Right renal pelvis (tissue), 4 donors: Measurements from ENCODE around the gene SLC35F4. TPM values are rescaled to one million over a fixed set of nuclear protein-coding genes. Genes with fewer than 3 reads are reported as not detected.

Source experiments
- DNase-seq, 4 donors: peaks; one replicate each; pipeline ENCODE4 v3.0.0-alpha.2; 2013; ENCODE audit warnings: low read depth in 4 of 4, low spot score in 3 of 4, missing footprints in 1 of 4
- polyA plus RNA-seq, 4 donors: library from polyadenylated mRNA; unstranded; fragments of 120-200 nt; gene quantifications; one replicate each; pipeline ENCODE4 v1.2.1, GENCODE V29; 2013; ENCODE audit not compliant: insufficient read length in 4 of 4

The SLC35F4 gene
- polyA plus RNA-seq, 4 donors, result 2.8 to 3.3 (median 3.2) TPM

DNA sequence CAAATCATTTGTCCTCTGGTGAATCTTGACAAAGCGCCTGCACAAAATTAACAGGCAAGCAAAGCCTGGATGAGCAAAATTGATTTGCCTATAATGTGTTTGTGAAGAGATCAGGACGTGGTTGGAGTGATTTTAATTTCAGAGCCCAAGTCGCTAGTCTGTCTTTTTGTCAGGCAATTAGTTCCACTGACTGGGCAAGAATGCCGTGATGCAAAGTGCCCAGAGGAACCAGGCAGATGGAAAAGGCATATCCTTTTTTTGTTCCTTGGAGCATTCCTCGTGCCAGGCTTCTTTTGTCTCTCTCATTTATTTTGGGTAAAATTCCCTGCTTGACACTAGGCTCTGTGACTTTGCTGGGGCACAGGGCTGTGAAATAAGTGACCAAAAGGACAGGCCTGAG lies 306.3 kb downstream of the SLC35F4 start:
- peak in 3 of 4 donors; percentile 32 to 55 (median 53) for DNase-seq

DNA sequence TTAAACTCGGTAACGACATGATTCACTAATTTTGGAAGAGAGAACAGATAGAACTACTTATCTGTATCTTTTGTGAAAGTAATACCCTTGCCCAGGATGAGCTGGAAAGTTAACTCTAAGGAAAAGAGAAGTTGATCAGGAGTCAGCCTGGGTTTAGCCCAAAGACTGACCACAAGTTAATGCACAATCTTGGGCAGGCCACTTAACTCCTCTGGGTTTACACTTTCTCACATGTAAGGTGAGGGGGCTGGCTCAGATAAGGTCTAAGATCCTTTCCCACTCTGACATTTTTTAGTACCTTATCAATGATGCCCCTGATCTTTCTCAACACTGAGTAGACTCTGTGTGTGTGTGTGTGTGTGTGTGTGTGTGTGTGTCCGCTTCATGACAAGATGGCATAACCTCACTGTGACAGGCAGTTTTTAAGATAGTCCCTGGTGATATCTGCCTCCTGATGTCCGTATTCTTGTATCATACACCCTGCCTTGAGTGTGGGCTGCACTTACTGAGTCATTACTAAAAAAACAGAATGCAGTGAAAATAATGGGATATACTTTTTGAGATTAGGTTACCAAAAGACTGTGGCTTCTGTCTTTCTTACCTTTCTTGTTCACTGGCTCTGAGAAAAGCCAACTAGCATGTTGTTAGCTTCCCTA lies 316.0 kb downstream of the SLC35F4 start:
- DNase-seq, result no peak

DNA sequence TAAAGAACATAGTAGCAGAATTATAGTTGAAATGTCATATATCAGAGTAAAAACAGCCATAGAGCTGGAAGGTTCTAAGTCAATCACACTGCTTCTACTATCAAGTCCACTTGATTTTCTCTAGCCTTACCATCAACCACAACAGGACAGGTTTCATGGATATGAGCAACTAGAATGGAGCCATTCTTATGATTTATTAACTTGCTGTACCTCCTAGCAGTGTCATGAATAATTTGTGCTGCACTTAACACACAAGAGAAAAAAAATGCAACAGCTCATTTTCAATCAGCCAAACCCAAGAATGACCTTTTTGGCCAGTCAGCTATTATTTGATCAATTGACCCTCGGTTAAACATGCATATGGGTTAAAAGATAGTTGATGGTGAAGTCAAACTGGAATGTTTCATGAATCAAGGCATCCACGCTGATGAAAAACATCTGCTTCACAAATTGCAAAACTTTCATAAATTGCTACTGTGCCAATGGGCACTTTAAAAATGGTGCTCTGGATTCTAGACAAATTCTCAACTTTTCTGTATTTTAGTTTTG lies 316.8 kb downstream of the SLC35F4 start:
- no peak for DNase-seq

- no peak for DNase-seq
Observed at GRCh38 chr14:57547131-57547530, 318.8 kb downstream of the SLC35F4 start.

- no peak for DNase-seq
Observed at GRCh38 chr14:57533214-57533613, 332.7 kb downstream of the SLC35F4 start.

GRCh38 chr14:57530571-57530970 lies 335.3 kb downstream of the SLC35F4 start:
- DNase-seq, result no peak

DNA sequence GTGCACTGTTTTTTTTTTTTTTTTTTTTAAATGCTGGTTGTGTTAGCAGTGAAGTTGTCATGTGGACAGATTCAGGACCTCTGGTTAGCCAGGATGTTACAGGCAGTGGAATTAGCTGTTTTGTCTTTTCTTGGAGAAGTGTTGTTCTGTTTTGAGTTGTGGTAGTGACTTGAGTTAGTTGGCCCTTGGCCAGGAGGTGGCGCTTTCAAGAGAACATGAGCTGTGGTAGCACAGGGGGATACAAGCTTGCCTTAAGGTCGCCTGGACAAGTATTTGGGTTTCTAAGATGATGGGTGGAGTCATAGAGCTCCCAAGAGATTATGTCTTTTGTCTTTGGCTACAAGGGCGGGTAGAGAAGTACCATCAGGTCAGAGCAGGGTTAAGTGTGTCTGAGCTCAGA lies 338.9 kb downstream of the SLC35F4 start:
- DNase-seq, result no peak

DNA sequence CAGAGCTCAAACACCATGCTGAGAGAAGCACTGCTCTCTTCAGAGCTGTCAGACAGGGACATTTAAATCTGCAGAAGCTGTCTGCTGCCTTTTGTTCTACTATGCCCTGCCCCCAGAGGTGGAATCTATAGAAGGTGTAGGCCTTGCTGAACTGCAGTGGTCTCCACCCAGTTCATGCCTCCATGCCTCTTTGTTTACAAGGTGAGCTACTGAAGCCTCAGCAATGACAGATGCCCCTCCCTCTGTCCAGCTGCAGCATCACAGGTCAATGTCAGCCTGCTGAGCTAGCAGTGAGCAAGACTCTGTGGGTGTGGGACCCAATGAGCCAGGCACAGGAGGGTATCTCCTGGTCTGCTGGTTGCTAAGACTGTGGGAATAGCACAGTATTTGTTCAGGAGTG lies 346.8 kb downstream of the SLC35F4 start:
- DNase-seq, result no peak
